Fibroblast of lung (primary cell): ENCODE results near the gene IWS1. TPM values are rescaled to one million over a fixed set of nuclear protein-coding genes. Genes with fewer than 3 reads are reported as not detected.

Source experiments
- DNase-seq, 2 donors: peaks; one replicate each; pipeline versions ENCODE4 v3.0.0 to v3.0.0-alpha.2; 2010; ENCODE audit warnings: low read depth in 2 of 2
- H2AFZ ChIP-seq: 2 replicates; pipeline ENCODE4 v1.5.1; 2012; ENCODE audit warnings: low read length, control low read depth, inconsistent platforms
- H3K27ac ChIP-seq: 2 replicates; pipeline ENCODE4 v1.5.1; 2011; ENCODE audit warnings: low read length, control low read depth; ENCODE audit not compliant: insufficient read depth
- H3K27me3 ChIP-seq: 2 replicates; pipeline ENCODE4 v1.5.1; 2011; ENCODE audit warnings: mild to moderate bottlenecking, low read length; ENCODE audit not compliant: control insufficient read depth, insufficient read depth
- H3K36me3 ChIP-seq: 2 replicates; pipeline ENCODE4 v1.5.1; 2011; ENCODE audit warnings: low read length; ENCODE audit not compliant: control insufficient read depth, insufficient read depth
- H3K4me1 ChIP-seq: 2 replicates; pipeline ENCODE4 v1.5.1; 2011; ENCODE audit warnings: low read length; ENCODE audit not compliant: control insufficient read depth, insufficient read depth; ENCODE audit errors: extremely low read depth
- H3K4me2 ChIP-seq: 2 replicates; pipeline ENCODE4 v1.5.1; 2011; ENCODE audit warnings: low read length, control low read depth; ENCODE audit not compliant: insufficient read depth; ENCODE audit errors: extremely low read depth
- H3K4me3 ChIP-seq, 4 experiments: fragments of 200-600 bp in 1 of 4; sonication (generic) in 1 of 4; replicated peaks in 1 of 4; 2 replicates each; pipeline ENCODE4 v1.5.1; 2011 to 2016; ENCODE audit warnings: low read length in 4 of 4, low read depth in 3 of 4, mild to moderate bottlenecking in 3 of 4, control low read depth in 2 of 4, inconsistent platforms in 1 of 4, mixed read lengths in 1 of 4; ENCODE audit not compliant: insufficient read depth in 1 of 4; ENCODE audit errors: control extremely low read depth in 1 of 4
- H3K79me2 ChIP-seq: 2 replicates; pipeline ENCODE4 v1.5.1; 2012; ENCODE audit warnings: mild to moderate bottlenecking, low read length, inconsistent platforms; ENCODE audit not compliant: control insufficient read depth, insufficient read depth
- H3K9ac ChIP-seq: 2 replicates; pipeline ENCODE4 v1.5.1; 2011; ENCODE audit warnings: mild to moderate bottlenecking, low read length, control low read depth; ENCODE audit not compliant: insufficient read depth
- H3K9me3 ChIP-seq: 2 replicates; pipeline ENCODE4 v1.5.1; 2012; ENCODE audit warnings: low read depth, low read length; ENCODE audit not compliant: control insufficient read depth, insufficient read depth
- H4K20me1 ChIP-seq: 2 replicates; pipeline ENCODE4 v1.5.1; 2011; ENCODE audit warnings: low read length; ENCODE audit not compliant: control insufficient read depth, insufficient read depth; ENCODE audit errors: extremely low read depth
- EZH2 ChIP-seq: IDR thresholded peaks from 2 replicates; pipeline ENCODE4 v1.5.1; 2012; ENCODE audit warnings: low read length, control low read depth, mild to moderate bottlenecking; ENCODE audit errors: missing control alignments
- polyA plus RNA-seq, 2 donors: library from polyadenylated mRNA; depleted of rRNA in 1 of 2; stranded (reverse) in 1 of 2; unstranded in 1 of 2; fragments of >200 nt; gene quantifications; 2 replicates each; pipeline ENCODE4 v1.2.1, GENCODE V29; 2011 to 2012; ENCODE audit warnings: missing spikeins in 1 of 2
- total RNA-seq: library from RNA; depleted of rRNA; stranded (reverse); fragments of >200 nt; gene quantifications from 2 replicates; pipeline ENCODE4 v1.2.1, GENCODE V29; 2014
- TF ChIP-seq, protein P1 (sequence below), 2 donors: IDR thresholded peaks in 1 of 2; conservative IDR thresholded peaks in 1 of 2; 1 replicate in 1 of 2; 2 replicates in 1 of 2; pipeline ENCODE4 v1.5.1; 2011 to 2012; ENCODE audit warnings: low read length in 2 of 2, control low read depth in 1 of 2, inconsistent platforms in 1 of 2, low read depth in 1 of 2, mild to moderate bottlenecking in 1 of 2

Gene IWS1
- total and polyA plus RNA-seq, 2 donors (not counting 1 experiment from before 2014, with no cell fraction given): 44.1 to 56.0 TPM

DNA sequence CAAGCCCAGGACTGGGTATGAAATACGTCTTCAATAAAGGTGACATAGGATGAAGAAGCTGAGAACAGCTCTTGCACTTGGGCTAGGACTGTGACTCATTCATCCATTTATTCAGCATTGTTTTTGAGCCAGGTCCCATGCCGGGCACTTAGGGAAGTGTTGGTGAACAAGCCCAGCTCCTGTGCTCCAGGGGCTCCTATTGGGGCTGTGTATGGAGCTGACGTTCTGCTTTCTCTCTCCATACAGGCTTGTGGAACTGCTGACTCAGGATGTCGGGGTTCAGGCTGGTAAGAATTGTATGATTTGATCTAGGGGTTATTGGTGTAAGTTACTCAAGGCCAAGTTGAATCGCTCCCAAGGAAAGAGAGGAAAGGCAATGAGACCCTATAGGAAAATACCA lies 33.2 kb upstream of the IWS1 start:
- H3K36me3 ChIP-seq: no peaks in the 10 kb centered on the region

DNA sequence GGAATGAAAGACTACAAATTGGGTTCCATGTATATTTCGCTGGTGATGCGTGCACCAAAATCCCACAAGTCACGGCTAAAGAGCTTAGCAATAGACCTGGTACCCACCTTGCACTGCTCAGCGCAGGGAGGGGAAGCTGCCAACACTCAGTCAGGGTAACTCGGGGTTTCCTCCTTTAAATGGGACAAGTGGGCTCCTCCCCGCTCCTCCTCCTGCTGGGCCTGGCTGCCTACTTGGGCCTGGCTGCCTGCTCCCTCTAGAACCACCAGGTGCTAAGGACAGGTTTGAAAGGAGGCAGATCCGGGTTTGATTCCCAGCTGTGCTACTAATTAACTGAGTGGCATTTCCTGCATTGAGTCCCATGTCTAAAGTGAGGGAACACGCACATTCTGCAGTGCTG lies 32.6 kb upstream of the IWS1 start:
- Histone ChIP-seq H2AFZ (no peak overlapping the region), H3K27me3 (peaks cover 10% of the 10 kb centered on the region), H3K79me2 (no peaks in the 10 kb centered on the region), H3K4me3 (no peak overlapping the region), H3K36me3 (no peaks in the 10 kb centered on the region), H3K4me2 (no peak overlapping the region), H4K20me1 (no peaks in the 10 kb centered on the region), H3K9ac (no peak overlapping the region), H3K9me3 (no peaks in the 10 kb centered on the region), H3K4me1 (no peaks in the 10 kb centered on the region), H3K27ac (no peak overlapping the region)
- no peak for DNase-seq
- TF ChIP-seq, protein P1, sequence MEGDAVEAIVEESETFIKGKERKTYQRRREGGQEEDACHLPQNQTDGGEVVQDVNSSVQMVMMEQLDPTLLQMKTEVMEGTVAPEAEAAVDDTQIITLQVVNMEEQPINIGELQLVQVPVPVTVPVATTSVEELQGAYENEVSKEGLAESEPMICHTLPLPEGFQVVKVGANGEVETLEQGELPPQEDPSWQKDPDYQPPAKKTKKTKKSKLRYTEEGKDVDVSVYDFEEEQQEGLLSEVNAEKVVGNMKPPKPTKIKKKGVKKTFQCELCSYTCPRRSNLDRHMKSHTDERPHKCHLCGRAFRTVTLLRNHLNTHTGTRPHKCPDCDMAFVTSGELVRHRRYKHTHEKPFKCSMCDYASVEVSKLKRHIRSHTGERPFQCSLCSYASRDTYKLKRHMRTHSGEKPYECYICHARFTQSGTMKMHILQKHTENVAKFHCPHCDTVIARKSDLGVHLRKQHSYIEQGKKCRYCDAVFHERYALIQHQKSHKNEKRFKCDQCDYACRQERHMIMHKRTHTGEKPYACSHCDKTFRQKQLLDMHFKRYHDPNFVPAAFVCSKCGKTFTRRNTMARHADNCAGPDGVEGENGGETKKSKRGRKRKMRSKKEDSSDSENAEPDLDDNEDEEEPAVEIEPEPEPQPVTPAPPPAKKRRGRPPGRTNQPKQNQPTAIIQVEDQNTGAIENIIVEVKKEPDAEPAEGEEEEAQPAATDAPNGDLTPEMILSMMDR (conservative IDR thresholded peaks at IDR 0.05 in 1 of 2, IDR thresholded peaks at IDR 0.05 in 1 of 2; ENCODE audit: low read depth in 1 of 2, low read length in 2 of 2): no peak
- no peak for TF ChIP-seq EZH2

More for the DNA sequence above, 33.2 kb upstream of the IWS1 start:
- H3K4me3 ChIP-seq: no peak overlapping the region
- H2AFZ ChIP-seq: no peak overlapping the region
- H3K79me2 ChIP-seq: no peaks in the 10 kb centered on the region
- no peak for DNase-seq
- H3K4me1 ChIP-seq: no peaks in the 10 kb centered on the region
- no peak overlapping the region for H3K9ac ChIP-seq
- TF ChIP-seq, protein P1 (conservative IDR thresholded peaks at IDR 0.05 in 1 of 2, IDR thresholded peaks at IDR 0.05 in 1 of 2; ENCODE audit: low read depth in 1 of 2, low read length in 2 of 2): no peak
- TF ChIP-seq EZH2: no peak
- no peaks in the 10 kb centered on the region for H4K20me1 ChIP-seq
- H3K9me3 ChIP-seq: no peaks in the 10 kb centered on the region
- H3K27me3 ChIP-seq: peaks cover 10% of the 10 kb centered on the region
- no peak overlapping the region for H3K4me2 ChIP-seq
- no peak overlapping the region for H3K27ac ChIP-seq

DNA sequence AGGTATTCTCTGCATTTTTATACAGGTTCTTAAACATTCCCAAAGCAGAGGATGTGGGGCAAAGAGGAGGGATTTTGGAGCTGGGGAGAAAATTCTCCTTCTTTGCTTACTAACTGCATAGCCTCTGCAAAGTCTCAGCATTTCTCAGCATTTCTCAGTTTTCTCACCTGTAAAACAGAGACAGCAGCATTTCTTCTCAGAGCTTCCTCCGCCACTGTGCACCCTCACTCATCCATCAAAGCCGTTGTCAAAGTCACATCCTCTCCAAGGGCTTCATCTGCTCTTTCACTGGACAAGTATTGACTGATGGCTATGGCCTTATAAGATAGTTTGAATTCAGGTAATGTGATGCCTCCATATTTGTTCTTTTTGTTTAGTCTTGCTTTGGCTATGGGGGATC lies 26.6 kb upstream of the IWS1 start:
- no peaks in the 10 kb centered on the region for H3K9me3 ChIP-seq
- no peak overlapping the region for H3K4me2 ChIP-seq
- H3K4me1 ChIP-seq: no peaks in the 10 kb centered on the region
- no peak overlapping the region for H3K4me3 ChIP-seq
- no peak overlapping the region for H2AFZ ChIP-seq
- H3K9ac ChIP-seq: no peak overlapping the region
- H3K79me2 ChIP-seq: no peaks in the 10 kb centered on the region
- H4K20me1 ChIP-seq: no peaks in the 10 kb centered on the region
- H3K27ac ChIP-seq: no peak overlapping the region
- no peaks in the 10 kb centered on the region for H3K36me3 ChIP-seq
- DNase-seq: no peak
- TF ChIP-seq EZH2: no peak
- TF ChIP-seq, protein P1 (conservative IDR thresholded peaks at IDR 0.05 in 1 of 2, IDR thresholded peaks at IDR 0.05 in 1 of 2; ENCODE audit: low read depth in 1 of 2, low read length in 2 of 2): no peak
- peaks cover 24% of the 10 kb centered on the region for H3K27me3 ChIP-seq
